K562 (cell line): ENCODE data around the gene ICAM2. TPM values are rescaled to one million over a fixed set of nuclear protein-coding genes. Genes with fewer than 3 reads are reported as not detected.

Experiments used
- ATAC-seq: fragments of 200-7000 bp; cut with Tn5 transposase; 3 replicates; pipeline ENCODE4 v1.9.1; 2020; ENCODE audit warnings: moderate library complexity
- BruUV-seq: library from RNA; stranded (reverse); fragments of 400-500 nt; replicated peaks from 2 replicates; lab custom pipeline; 2021; lab: Mats Ljungman, UMichigan
- CTCF ChIA-PET: fragments of 300-600 bp; formaldehyde crosslinking; extraction: SDS; loops from one replicate; lab custom pipeline; 2021; ENCODE audit warnings: low intra/inter-chr PET ratio; lab: Yijun Ruan, JAX
- POLR2A ChIA-PET: fragments of 300-600, 350-650 bp; sonication (Branson Sonifier 250); formaldehyde crosslinking; extraction: SDS; loops from one replicate; lab custom pipeline; 2021; ENCODE audit warnings: antibody characterized with exemption, inconsistent platforms; lab: Yijun Ruan, JAX
- DNase-seq, 4 experiments: peaks; one replicate each; pipeline versions ENCODE4 v3.0.0 to v3.0.0-alpha.2; 2011 to 2018; ENCODE audit warnings: low spot score in 3 of 4, mixed read lengths in 3 of 4; ENCODE audit errors: extremely low read depth in 1 of 4
- FAIRE-seq: peaks from 2 replicates; lab custom pipeline; 2011; peaks lifted over from hg19 to GRCh38; lab: Jason Lieb, UNC
- H2AFZ ChIP-seq: 2 replicates; pipeline ENCODE4 v1.6.0; 2011; ENCODE audit warnings: low read depth, low read length, control low read depth, inconsistent platforms
- H3K27ac ChIP-seq: fragments of 200-600 bp; 3 replicates; pipeline ENCODE4 v1.8.0; 2011; ENCODE audit warnings: low read depth, mild to moderate bottlenecking, control low read depth, inconsistent platforms, low read length, moderate library complexity, mixed read lengths; ENCODE audit errors: extremely low read depth
- H3K27me3 ChIP-seq, 2 experiments: fragments of 300-600 bp in 1 of 2; 2 replicates in 1 of 2; 3 replicates in 1 of 2; pipeline versions ENCODE4 v1.6.0 to v1.8.0; 2011; ENCODE audit warnings: inconsistent platforms in 2 of 2, low read length in 2 of 2, mild to moderate bottlenecking in 1 of 2, mixed read lengths in 1 of 2, moderate library complexity in 1 of 2; ENCODE audit not compliant: control insufficient read depth in 2 of 2, insufficient read depth in 2 of 2
- H3K36me3 ChIP-seq: fragments of 300-600 bp; 3 replicates; pipeline ENCODE4 v1.8.0; 2011; ENCODE audit warnings: mild to moderate bottlenecking, low read length, inconsistent platforms; ENCODE audit not compliant: control insufficient read depth, insufficient read depth
- H3K4me1 ChIP-seq, 2 experiments: fragments of 200-600 bp in 1 of 2; replicated peaks in 1 of 2; 2 replicates in 1 of 2; 3 replicates in 1 of 2; pipeline versions ENCODE4 v1.5.1 to v1.8.0; 2011; ENCODE audit warnings: inconsistent platforms in 2 of 2, low read length in 2 of 2, mild to moderate bottlenecking in 1 of 2, mixed read lengths in 1 of 2, moderate library complexity in 1 of 2; ENCODE audit not compliant: control insufficient read depth in 2 of 2, insufficient read depth in 2 of 2
- H3K4me2 ChIP-seq: 2 replicates; pipeline ENCODE4 v1.6.1; 2011; ENCODE audit warnings: low read length, control low read depth, inconsistent platforms, mixed read lengths; ENCODE audit not compliant: insufficient read depth
- H3K4me3 ChIP-seq: fragments of 200-600 bp; sonication (generic), shearing (Covaris generic); 2 replicates; pipeline ENCODE4 v1.5.1; 2016; ENCODE audit warnings: control low read depth, inconsistent platforms
- H3K79me2 ChIP-seq: fragments of 200-600 bp; 3 replicates; pipeline ENCODE4 v1.8.0; 2011; ENCODE audit warnings: low read length, inconsistent platforms; ENCODE audit not compliant: control insufficient read depth, insufficient read depth
- H3K9ac ChIP-seq, 2 experiments: 2 replicates each; pipeline versions ENCODE4 v1.6.0 to v1.6.1; 2011; ENCODE audit warnings: low read depth in 2 of 2, low read length in 2 of 2, control low read depth in 1 of 2, inconsistent platforms in 1 of 2, mild to moderate bottlenecking in 1 of 2, mixed read lengths in 1 of 2; ENCODE audit not compliant: insufficient read depth in 1 of 2
- H3K9me1 ChIP-seq: one replicate; pipeline ENCODE4 v1.6.0; 2011; ENCODE audit warnings: inconsistent platforms, mild to moderate bottlenecking, low read length, moderate library complexity; ENCODE audit not compliant: control insufficient read depth, insufficient read depth
- H3K9me3 ChIP-seq: replicated peaks from 2 replicates; pipeline ENCODE4 v1.5.1; 2011; ENCODE audit warnings: low read depth, low read length, inconsistent platforms; ENCODE audit not compliant: control insufficient read depth, insufficient read depth
- H4K20me1 ChIP-seq: replicated peaks from 2 replicates; pipeline ENCODE4 v1.6.1; 2011; ENCODE audit warnings: low read length, inconsistent platforms, mixed read lengths; ENCODE audit not compliant: control insufficient read depth, insufficient read depth
- BCL6 ChIP-seq: fragments of 250-450 bp; sonication (Bioruptor Pico); IDR thresholded peaks from 2 replicates; pipeline ENCODE4 v1.4.0; 2020
- HDAC8 ChIP-seq: fragments of 450-650 bp; IDR thresholded peaks from 2 replicates; pipeline ENCODE4 v1.6.1; 2016; ENCODE audit warnings: mild to moderate bottlenecking, missing genetic modification characterization, moderate library complexity, missing compliant biosample characterization
- KDM4B ChIP-seq, 2 experiments: fragments of 450-650 bp in 1 of 2; sonication (generic) in 1 of 2; IDR thresholded peaks; 2 replicates each; pipeline ENCODE4 v1.6.1; 2016 to 2017; ENCODE audit warnings: borderline replicate concordance in 2 of 2, antibody characterized with exemption in 1 of 2, low read depth in 1 of 2, mild to moderate bottlenecking in 1 of 2
- MCM2 ChIP-seq: fragments of 450-650 bp; IDR thresholded peaks from 2 replicates; pipeline ENCODE4 v1.6.1; 2017; ENCODE audit warnings: low read depth, mild to moderate bottlenecking
- PML ChIP-seq: IDR thresholded peaks from 2 replicates; pipeline ENCODE4 v1.6.1; 2012; ENCODE audit warnings: low read length, inconsistent platforms
- RFX5 ChIP-seq: IDR thresholded peaks from 2 replicates; pipeline ENCODE4 v1.6.1; 2011; ENCODE audit warnings: low read depth, mild to moderate bottlenecking, improper control_type of control experiment, low read length
- STAT5A ChIP-seq: IDR thresholded peaks from 2 replicates; pipeline ENCODE4 v1.6.1; 2012; ENCODE audit warnings: low read length, inconsistent platforms, borderline replicate concordance
- TAL1 ChIP-seq: fragments of 450-650 bp; IDR thresholded peaks from 2 replicates; pipeline ENCODE4 v1.6.1; 2016; ENCODE audit warnings: mild to moderate bottlenecking
- ZNF23 ChIP-seq: fragments of 250-450 bp; sonication (Bioruptor Pico); IDR thresholded peaks from 2 replicates; pipeline ENCODE4 v1.4.0; 2020; ENCODE audit warnings: mild to moderate bottlenecking
- ZNF239 ChIP-seq: fragments of 250-450 bp; sonication (Bioruptor Pico); IDR thresholded peaks from 2 replicates; pipeline ENCODE4 v1.4.0; 2020; ENCODE audit warnings: mild to moderate bottlenecking
- ZNF253 ChIP-seq: fragments of 250-450 bp; sonication (Bioruptor Pico); conservative IDR thresholded peaks from 2 replicates; pipeline ENCODE4 v1.6.1; 2021; ENCODE audit warnings: mild to moderate bottlenecking
- ZNF41 ChIP-seq: fragments of 250-450 bp; sonication (Bioruptor Pico); conservative IDR thresholded peaks from 2 replicates; pipeline ENCODE4 v1.4.0; 2020; ENCODE audit warnings: mild to moderate bottlenecking
- ZNF561 ChIP-seq: fragments of 450-650 bp; formaldehyde crosslinking; conservative IDR thresholded peaks from 2 replicates; pipeline ENCODE4 v1.4.0; 2020; ENCODE audit warnings: mild to moderate bottlenecking, moderate library complexity
- WGBS: fragments of 100-300 bp; shearing (Covaris generic); methylation state at CpG from one replicate; pipeline ENCODE4 v1.1.6; 2016; ENCODE audit warnings: low coverage, mixed read lengths; ENCODE audit not compliant: insufficient coverage; ENCODE audit errors: missing lambda C conversion rate; 5-methylcytosine and 5-hydroxymethylcytosine counted together
- in situ Hi-C: fragments of 300-500 bp; cut with MboI; formaldehyde crosslinking; loops from 4 replicates; pipeline ENCODE4 v1.15.0; 2018; ENCODE audit warnings: inconsistent platforms, mixed read lengths
- intact Hi-C: fragments of 100-400 bp; cut with micrococcal nuclease; formaldehyde crosslinking; loops from 2 replicates; pipeline ENCODE4 v1.14.2; 2022
- polyA plus RNA-seq, 8 experiments: library from polyadenylated mRNA; depleted of rRNA in 4 of 8; stranded (reverse) in 5 of 8; unstranded in 3 of 8; fragments of >200 nt; fragmentation: Nextera tagmentation in 2 of 8; fragmentation: Illumina TruSeq in 1 of 8; extraction: Ambion mirVana in 2 of 8; extraction: Trizol in 1 of 8; gene quantifications; 2 replicates each; pipeline versions ENCODE4 v1.2.1 to v1.2.3, GENCODE V29; 2011 to 2014; ENCODE audit warnings: inconsistent platforms in 1 of 8, missing spikeins in 1 of 8
- total RNA-seq, 7 experiments: library from RNA; depleted of rRNA in 6 of 7; stranded (reverse); fragments of >200 nt in 6 of 7; fragmentation: Illumina TruSeq in 2 of 7; extraction: Trizol in 2 of 7; gene quantifications; 2 replicates each; pipeline versions ENCODE4 v1.2.1 to v1.2.3, GENCODE V29; 2011 to 2021; ENCODE audit warnings: low replicate concordance in 1 of 7
- TF ChIP-seq, protein P1 (sequence below): sonication (generic); formaldehyde crosslinking; IDR thresholded peaks from 2 replicates; pipeline ENCODE4 v1.8.1; 2023; ENCODE audit warnings: mild to moderate bottlenecking, missing genetic modification reagents, moderate library complexity
- TF ChIP-seq, protein P2 (sequence below): fragments of 450-650 bp; IDR thresholded peaks from one replicate; pipeline ENCODE4 v1.6.1; 2018; ENCODE audit warnings: mild to moderate bottlenecking, moderate library complexity; ENCODE audit not compliant: partially characterized antibody
- TF ChIP-seq, protein P3 (sequence below): fragments of 150-350 bp; IDR thresholded peaks from 2 replicates; pipeline ENCODE4 v1.6.1; 2014; ENCODE audit warnings: low read depth, mild to moderate bottlenecking, low read length, borderline replicate concordance

Gene ICAM2
- total and polyA plus RNA-seq, 9 of the 15 experiments (the other 6 are each of a cell fraction or from before 2014, with no cell fraction given): 37.9 to 89.4 (median 60.6) TPM

DNA sequence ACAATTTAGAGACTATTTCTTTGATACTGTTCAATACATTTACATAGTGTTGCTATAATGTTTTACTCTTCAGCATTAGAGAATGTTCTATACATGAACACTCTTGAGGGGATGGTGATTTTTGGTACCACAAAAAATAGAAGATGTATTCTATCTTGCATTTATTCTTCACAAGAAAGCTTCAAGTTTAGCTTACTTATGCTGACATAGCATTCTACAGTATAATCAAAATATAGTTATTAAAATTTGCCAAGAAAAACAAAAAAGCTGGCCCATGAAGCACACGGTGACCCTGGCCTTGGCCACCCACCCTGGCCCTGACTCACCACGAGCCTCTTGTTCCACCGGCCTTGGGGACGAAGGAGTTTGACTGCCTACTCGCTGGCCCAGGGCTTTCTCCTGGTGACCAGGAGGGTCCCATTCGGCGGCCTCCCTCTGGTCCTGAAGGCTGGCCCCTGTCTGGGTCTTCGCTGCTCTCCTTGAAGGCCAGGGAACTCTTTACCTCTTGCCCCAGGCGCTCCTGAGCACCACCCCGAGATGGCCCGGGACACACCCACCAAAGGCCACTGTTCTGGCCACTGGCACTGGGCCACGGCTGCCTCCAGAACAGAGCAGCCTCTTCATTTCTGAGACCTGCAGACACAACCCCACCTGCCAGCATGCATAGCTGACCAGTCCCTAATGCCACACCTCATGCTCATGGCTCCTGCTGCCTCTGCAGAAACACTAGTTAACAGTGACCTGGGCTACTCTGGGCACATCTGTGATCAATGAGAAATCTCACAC is 22.5 kb upstream of the ICAM2 start (continued):
- TF ChIP-seq ZNF561 (CRISPR knock-in tag): no peak
- TF ChIP-seq MCM2: no peak
- TF ChIP-seq KDM4B (IDR thresholded peaks at IDR 0.05; ENCODE audit: borderline replicate concordance in 2 of 2, low read depth in 1 of 2): no peak

DNA sequence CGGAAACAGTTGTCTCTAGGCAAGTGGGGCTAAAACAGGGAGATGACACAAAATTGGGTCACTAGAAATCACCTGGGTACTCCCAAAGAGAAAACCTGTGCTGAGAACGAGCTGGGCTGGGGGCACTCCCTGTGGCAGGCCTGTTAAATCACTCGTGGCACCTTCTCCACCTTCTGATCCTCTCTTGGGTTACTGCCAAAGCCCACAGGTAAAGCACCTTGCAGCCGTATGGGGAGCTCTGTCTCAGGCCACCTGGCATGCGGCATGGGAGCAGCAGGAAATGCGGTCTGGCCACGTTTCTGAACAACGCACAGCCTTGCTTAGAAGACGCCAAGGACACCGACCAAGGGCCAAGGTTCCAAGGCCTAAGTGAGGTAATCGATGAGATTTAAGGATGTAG is 21.5 kb upstream of the ICAM2 start:
- Histone ChIP-seq H3K27me3 (no peaks in the 10 kb centered on the region), H3K27ac (no peak overlapping the region), H3K4me3 (no peak overlapping the region), H3K9me1 (no peaks in the 10 kb centered on the region), H3K36me3 (peaks cover 41% of the 10 kb centered on the region; the same call in 2 of the 3 replicates), H3K4me2 (no peak overlapping the region), H4K20me1 (no peaks in the 10 kb centered on the region), H3K9me3 (no peaks in the 10 kb centered on the region), H2AFZ (no peak overlapping the region), H3K79me2 (no peaks in the 10 kb centered on the region), H3K4me1 (peaks cover 0 to 4% of the 10 kb centered on the region in 2 experiments; a peak in 3 of 5 replicates), H3K9ac (no peak overlapping the region)
- ChIA-PET POLR2A (interaction anchor here (0.8 to 1.3 kb wide), 4 partner anchors 11 to 34 kb away, joined by 3 read pairs; no protein-coding TSS in a partner anchor), CTCF (no interaction called here)
- no TSS peak for BruUV-seq
- intact Hi-C loops: no loop called here
- FAIRE-seq: no peak
- no peak for ATAC-seq
- no peak for DNase-seq
- 55% methylated on average over 10 of the region's 11 CpGs for WGBS
- in situ Hi-C loops: no loop called here
- no peak for TF ChIP-seq STAT5A
- TF ChIP-seq ZNF239: no peak
- no peak for TF ChIP-seq ZNF23 (CRISPR knock-in tag)
- no peak for TF ChIP-seq PML
- no peak for TF ChIP-seq ZNF253
- no peak for TF ChIP-seq HDAC8 (tag)
- TF ChIP-seq RFX5: no peak
- TF ChIP-seq, protein P1, sequence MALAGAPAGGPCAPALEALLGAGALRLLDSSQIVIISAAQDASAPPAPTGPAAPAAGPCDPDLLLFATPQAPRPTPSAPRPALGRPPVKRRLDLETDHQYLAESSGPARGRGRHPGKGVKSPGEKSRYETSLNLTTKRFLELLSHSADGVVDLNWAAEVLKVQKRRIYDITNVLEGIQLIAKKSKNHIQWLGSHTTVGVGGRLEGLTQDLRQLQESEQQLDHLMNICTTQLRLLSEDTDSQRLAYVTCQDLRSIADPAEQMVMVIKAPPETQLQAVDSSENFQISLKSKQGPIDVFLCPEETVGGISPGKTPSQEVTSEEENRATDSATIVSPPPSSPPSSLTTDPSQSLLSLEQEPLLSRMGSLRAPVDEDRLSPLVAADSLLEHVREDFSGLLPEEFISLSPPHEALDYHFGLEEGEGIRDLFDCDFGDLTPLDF (CRISPR knock-in tag): no peak
- TF ChIP-seq, protein P2, sequence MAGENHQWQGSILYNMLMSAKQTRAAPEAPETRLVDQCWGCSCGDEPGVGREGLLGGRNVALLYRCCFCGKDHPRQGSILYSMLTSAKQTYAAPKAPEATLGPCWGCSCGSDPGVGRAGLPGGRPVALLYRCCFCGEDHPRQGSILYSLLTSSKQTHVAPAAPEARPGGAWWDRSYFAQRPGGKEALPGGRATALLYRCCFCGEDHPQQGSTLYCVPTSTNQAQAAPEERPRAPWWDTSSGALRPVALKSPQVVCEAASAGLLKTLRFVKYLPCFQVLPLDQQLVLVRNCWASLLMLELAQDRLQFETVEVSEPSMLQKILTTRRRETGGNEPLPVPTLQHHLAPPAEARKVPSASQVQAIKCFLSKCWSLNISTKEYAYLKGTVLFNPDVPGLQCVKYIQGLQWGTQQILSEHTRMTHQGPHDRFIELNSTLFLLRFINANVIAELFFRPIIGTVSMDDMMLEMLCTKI: no peak
- TF ChIP-seq ZNF41 (CRISPR knock-in tag): no peak
- no peak for TF ChIP-seq BCL6
- no peak for TF ChIP-seq TAL1
- TF ChIP-seq, protein P3, sequence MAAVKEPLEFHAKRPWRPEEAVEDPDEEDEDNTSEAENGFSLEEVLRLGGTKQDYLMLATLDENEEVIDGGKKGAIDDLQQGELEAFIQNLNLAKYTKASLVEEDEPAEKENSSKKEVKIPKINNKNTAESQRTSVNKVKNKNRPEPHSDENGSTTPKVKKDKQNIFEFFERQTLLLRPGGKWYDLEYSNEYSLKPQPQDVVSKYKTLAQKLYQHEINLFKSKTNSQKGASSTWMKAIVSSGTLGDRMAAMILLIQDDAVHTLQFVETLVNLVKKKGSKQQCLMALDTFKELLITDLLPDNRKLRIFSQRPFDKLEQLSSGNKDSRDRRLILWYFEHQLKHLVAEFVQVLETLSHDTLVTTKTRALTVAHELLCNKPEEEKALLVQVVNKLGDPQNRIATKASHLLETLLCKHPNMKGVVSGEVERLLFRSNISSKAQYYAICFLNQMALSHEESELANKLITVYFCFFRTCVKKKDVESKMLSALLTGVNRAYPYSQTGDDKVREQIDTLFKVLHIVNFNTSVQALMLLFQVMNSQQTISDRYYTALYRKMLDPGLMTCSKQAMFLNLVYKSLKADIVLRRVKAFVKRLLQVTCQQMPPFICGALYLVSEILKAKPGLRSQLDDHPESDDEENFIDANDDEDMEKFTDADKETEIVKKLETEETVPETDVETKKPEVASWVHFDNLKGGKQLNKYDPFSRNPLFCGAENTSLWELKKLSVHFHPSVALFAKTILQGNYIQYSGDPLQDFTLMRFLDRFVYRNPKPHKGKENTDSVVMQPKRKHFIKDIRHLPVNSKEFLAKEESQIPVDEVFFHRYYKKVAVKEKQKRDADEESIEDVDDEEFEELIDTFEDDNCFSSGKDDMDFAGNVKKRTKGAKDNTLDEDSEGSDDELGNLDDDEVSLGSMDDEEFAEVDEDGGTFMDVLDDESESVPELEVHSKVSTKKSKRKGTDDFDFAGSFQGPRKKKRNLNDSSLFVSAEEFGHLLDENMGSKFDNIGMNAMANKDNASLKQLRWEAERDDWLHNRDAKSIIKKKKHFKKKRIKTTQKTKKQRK: no peak
